Ovary (tissue), 3 donors: ENCODE results near the gene CTRB2.

Experiments used
- EP300 ChIP-seq: sonication (generic); formaldehyde crosslinking; IDR thresholded peaks from one replicate; pipeline ENCODE4 v1.6.1; 2017; ENCODE audit warnings: antibody characterized with exemption
- POLR2A ChIP-seq: fragments of 450-650 bp; IDR thresholded peaks from one replicate; pipeline ENCODE4 v1.6.1; 2017; ENCODE audit warnings: antibody characterized with exemption, mild to moderate bottlenecking, moderate library complexity
- TF ChIP-seq, protein P1 (sequence below), 3 donors: fragments of 450-650 bp in 2 of 3; fragments of 200-600 bp in 1 of 3; IDR thresholded peaks; one replicate each; pipeline versions ENCODE4 v1.5.1 to v1.8.0; 2016 to 2022; ENCODE audit warnings: antibody characterized with exemption in 3 of 3, mild to moderate bottlenecking in 1 of 3
- donor health status: DM: no; HTN: no; CAD: no.

DNA sequence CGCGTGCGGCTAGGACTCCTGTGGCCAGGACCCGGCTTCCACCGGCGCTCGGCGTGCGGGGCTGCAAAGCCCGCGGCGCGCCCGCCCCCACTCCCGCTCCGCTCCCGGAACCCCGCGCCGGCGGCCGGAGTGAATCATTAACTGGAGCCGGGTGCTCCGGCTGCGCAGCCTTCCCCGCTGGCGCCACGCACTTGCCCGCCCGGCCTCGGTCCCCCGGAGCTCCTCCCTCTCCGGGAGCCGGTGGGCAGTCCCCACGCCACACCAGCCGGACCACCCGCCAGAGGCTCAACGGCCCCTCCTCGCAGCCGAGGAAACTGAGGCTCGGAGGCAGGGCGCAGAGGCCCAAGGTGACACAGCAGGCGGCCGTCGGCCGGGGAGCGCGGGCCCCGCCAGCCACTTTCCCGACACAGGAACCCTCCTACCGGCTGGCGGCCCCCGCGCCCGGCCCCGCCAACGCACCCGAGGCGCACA lies 43.9 kb upstream of the CTRB2 start:
- TF ChIP-seq, protein P1, sequence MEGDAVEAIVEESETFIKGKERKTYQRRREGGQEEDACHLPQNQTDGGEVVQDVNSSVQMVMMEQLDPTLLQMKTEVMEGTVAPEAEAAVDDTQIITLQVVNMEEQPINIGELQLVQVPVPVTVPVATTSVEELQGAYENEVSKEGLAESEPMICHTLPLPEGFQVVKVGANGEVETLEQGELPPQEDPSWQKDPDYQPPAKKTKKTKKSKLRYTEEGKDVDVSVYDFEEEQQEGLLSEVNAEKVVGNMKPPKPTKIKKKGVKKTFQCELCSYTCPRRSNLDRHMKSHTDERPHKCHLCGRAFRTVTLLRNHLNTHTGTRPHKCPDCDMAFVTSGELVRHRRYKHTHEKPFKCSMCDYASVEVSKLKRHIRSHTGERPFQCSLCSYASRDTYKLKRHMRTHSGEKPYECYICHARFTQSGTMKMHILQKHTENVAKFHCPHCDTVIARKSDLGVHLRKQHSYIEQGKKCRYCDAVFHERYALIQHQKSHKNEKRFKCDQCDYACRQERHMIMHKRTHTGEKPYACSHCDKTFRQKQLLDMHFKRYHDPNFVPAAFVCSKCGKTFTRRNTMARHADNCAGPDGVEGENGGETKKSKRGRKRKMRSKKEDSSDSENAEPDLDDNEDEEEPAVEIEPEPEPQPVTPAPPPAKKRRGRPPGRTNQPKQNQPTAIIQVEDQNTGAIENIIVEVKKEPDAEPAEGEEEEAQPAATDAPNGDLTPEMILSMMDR (IDR thresholded peaks at IDR 0.05), result no peak
- TF ChIP-seq POLR2A, result no peak
- no peak for TF ChIP-seq EP300
